MG63 (cell line): Measurements from ENCODE around the gene ZKSCAN1. TPM values are rescaled to one million over a fixed set of nuclear protein-coding genes. Genes with fewer than 3 reads are reported as not detected.
"Not testable (repeated sequence)": the region's sequence is repeated elsewhere in the genome, so short reads cannot be mapped to it uniquely, and the experiment has no call there.

Experiments used
- DNase-seq: peaks from one replicate; pipeline ENCODE4 v3.0.0-alpha.2; 2020
- H3K27me3 ChIP-seq: fragments of 250-450 bp; sonication (Bioruptor Pico); 2 replicates; pipeline ENCODE4 v1.5.1; 2020; ENCODE audit warnings: mild to moderate bottlenecking, moderate library complexity
- H3K36me3 ChIP-seq: fragments of 250-450 bp; sonication (Bioruptor Pico); 2 replicates; pipeline ENCODE4 v1.5.1; 2020; ENCODE audit warnings: mild to moderate bottlenecking, moderate library complexity
- H3K4me3 ChIP-seq: fragments of 250-450 bp; sonication (Bioruptor Pico); 2 replicates; pipeline ENCODE4 v1.5.1; 2020; ENCODE audit warnings: mild to moderate bottlenecking, moderate library complexity
- H3K9me3 ChIP-seq: fragments of 250-450 bp; sonication (Bioruptor Pico); 2 replicates; pipeline ENCODE4 v1.5.1; 2020; ENCODE audit warnings: mild to moderate bottlenecking, moderate library complexity
- total RNA-seq: library from RNA; depleted of rRNA; stranded (reverse); fragments of >200 nt; shearing (Covaris generic); gene quantifications from 2 replicates; pipeline ENCODE4 v1.2.3, GENCODE V29; 2014; ENCODE audit warnings: low replicate concordance; rRNA removed

Gene ZKSCAN1
- 8.6 and 14.5 TPM in 2 replicates for total RNA-seq

DNA sequence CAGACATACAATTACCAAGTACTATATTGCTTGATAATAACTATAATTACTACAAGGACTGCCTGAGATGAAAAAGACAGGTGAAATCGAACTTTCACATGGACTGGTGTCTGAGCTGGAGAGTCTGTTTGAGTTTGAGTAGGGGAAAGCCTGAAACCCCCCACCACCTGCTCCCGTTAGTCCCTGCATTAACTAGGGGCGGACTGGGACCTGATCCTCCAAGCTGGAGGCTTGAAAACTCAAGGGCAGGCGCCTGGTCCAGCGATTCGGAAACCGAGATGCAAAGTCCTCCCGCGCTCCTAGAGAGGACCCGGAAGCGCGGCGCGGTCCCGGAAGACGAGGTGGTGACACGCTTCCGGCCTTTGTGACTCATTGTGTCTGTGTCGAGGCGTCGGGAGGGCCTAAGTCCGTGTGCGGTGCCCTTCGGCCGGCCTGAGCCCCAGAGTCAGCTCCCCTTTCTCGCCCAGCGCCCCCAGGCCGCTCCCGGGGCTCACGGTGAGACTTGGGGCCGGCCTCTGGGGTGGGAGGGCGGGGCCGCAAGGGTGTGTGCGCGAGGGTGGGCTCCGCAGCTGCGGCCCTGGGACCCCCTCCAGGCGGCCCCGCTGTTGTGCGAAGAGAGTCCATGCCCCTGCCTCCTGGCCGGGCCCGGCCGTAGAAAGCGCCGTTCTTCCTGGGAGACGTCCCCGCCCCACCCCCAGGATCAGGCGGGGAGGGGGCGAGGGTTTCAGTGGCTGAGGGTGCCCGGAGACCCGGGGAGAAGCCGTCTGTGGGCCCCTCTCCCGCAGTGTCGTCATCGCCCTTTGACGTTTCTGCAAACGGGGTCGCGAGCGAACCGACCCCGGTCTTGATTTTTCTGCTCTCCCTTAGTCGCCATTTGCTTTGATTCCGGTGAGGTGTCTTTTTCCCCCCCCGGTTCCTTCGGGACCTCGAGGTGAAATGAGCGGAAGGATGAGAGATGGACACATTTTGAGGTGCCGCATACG lies at the start of gene ZKSCAN1:
Gene ZKSCAN1 (plus strand): TSS at position 365 of the 983 bp plus-strand sequence. CDS start 7,911 bp downstream, outside the sequence.
- DNase-seq: peak; percentile 84

DNA sequence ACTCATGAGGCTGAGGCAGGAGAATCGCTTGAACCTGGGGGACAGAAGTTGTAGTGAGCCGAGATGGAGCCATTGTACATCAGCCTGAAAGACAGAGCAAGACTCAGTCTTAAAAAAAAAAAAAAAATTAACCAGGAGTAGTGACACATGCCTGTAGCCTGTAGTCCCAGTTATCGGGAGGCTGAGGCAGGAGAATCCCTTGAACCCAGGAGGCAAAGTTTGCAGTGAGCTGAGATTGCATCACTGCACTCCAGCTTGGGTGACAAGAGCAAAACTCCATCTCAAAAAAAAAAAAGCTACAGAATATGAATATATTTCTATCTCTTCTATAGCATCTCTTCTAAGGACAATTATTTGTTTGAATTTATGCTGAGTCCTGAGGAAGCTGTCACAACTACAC lies 46.1 kb upstream of the ZKSCAN1 start:
- no peak for DNase-seq
- Histone ChIP-seq H3K36me3 (no peaks in the 10 kb centered on the region), H3K9me3 (no peaks in the 10 kb centered on the region), H3K4me3 (no peak overlapping the region), H3K27me3 (no peaks in the 10 kb centered on the region)

More for the DNA sequence above, at the start of gene ZKSCAN1:
- H3K9me3 ChIP-seq: no peaks in the 10 kb centered on the region
- H3K36me3 ChIP-seq: no peaks in the 10 kb centered on the region
- peak within 1 kb of the TSS; percentile 80 for H3K4me3 ChIP-seq
- H3K27me3 ChIP-seq: no peaks in the 10 kb centered on the region

DNA sequence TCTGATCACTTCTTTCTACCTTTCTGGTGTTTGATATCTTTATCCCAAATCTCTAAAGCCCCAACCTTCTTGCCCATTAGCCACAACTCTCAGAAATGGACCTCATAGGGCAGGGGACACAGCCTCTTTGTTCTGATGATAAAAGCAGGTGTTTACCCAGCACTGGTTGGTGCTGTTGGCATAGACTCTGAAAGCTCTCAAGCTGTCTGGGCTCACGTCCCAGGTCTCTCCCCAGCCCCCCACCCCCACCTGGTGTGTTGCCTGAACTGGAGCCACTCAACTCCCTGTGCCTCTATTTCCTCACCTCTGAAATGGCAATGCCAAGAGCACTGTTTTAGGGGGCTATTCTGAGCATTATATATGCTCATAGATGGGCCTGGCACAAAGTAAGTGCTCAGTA lies 45.6 kb upstream of the ZKSCAN1 start:
- not testable (repeated sequence) for H3K36me3 ChIP-seq, H3K9me3 ChIP-seq, H3K4me3 ChIP-seq, H3K27me3 ChIP-seq, DNase-seq

DNA sequence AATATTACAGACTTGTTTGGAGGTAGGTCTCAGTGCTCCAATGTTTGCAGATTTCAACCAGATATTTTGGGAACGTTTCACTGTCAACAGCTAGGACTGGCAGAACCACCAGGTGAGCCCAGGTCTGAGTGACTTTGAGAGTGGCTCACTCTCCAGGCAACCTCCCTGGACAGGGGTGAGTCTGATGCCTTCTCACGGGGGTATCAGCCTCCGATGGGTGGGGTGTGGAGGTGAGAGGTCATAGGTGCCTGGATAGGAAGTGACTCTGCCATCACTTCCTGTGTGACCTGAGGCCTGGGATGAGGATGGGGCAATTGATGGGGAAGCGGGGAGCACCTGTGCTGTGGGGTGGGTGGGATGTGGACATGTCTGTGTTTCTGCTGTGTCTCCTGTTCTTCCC lies 44.2 kb upstream of the ZKSCAN1 start:
- Histone ChIP-seq H3K4me3 (no peak overlapping the region), H3K36me3 (no peaks in the 10 kb centered on the region), H3K9me3 (no peaks in the 10 kb centered on the region), H3K27me3 (no peaks in the 10 kb centered on the region; the same call in 1 of the 2 replicates)
- no peak for DNase-seq

DNA sequence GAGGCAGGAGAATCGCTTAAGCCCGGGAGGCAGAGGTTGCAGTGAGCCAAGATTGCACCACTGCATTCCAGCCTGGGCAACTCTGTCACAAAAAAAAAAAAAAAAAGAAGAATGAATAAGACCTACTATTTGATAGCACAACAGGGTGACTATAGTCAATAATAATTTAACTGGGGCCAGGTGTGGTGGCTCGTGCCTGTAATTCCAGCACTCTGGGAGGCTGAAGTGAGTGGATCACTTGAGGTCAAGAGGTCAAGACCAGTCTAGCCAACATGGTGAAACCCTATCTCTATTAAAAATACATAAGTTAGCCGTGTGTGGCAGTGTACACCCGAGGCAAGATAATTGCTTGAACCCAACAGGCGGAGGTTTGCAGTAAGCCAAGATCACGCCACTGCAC lies 41.6 kb upstream of the ZKSCAN1 start:
- not testable (repeated sequence) for H3K4me3 ChIP-seq, H3K36me3 ChIP-seq, DNase-seq, H3K9me3 ChIP-seq, H3K27me3 ChIP-seq

DNA sequence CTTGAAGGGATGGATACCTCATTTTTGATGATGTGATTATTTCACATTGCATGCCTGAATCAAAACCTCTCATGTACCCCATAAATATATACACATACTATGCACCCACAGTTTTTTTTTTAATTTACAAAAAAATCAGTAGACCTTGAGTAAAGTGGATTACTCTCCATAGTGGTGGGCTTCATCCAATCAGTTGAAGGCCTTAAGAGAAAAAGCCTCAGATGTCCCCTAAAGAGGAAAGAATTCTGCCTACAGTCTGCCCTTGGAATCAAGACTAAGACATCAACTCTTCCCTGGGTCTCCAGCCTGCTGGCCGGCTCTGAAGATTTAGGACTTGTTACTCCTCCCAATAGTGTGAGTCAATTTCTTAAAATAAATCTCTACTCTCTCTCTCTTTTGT lies 40.7 kb upstream of the ZKSCAN1 start:
- Histone ChIP-seq H3K27me3 (no peaks in the 10 kb centered on the region; the same call in 1 of the 2 replicates), H3K4me3 (no peak overlapping the region), H3K9me3 (no peaks in the 10 kb centered on the region), H3K36me3 (no peaks in the 10 kb centered on the region)
- no peak for DNase-seq

DNA sequence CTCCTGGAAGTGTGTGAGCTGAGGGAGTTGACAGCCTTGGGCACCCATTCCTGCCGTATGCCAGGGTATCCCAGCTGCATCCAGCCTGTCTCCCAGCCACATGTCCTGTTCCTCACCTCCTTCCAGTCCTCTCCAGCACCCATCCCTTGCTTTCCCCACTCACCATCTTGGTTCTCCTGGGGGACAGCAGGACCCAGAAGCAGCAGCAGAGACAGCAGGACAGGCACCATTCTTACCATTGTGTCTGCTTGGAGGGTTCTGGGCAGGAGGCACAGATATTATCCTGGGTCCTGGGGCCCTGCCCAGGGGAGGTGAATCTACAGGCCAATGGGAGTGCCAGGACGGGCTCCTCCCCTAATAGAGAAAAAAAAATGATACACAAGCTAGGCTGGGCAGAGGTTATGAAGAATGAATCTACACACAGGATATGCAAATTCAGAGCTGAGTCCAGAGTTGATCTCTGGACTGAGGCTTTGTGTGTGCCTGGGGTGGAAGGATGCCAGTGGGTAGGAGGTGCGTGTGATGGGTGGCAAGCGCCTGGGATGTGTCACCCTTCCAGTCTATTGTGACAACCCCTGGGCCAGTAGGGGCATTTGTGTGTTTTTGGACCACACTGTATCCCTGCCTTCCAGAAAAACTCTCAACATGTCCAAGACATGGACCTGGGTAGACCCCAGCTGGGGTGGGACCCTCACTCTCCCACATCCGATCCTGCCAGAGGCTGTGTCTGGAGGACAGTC lies 39.4 kb upstream of the ZKSCAN1 start, which contains the start of gene AZGP1:
Gene AZGP1 (minus strand): TSS at position 250 of the 740 bp plus-strand sequence. CDS start 11 bp downstream, at position 239.
- H3K9me3 ChIP-seq: no peaks in the 10 kb centered on the region
- H3K27me3 ChIP-seq: no peaks in the 10 kb centered on the region; the same call in 1 of the 2 replicates
- DNase-seq: peak; percentile 37
- H3K4me3 ChIP-seq: no peak within 1 kb of the TSS
- H3K36me3 ChIP-seq: no peaks in the 10 kb centered on the region

DNA sequence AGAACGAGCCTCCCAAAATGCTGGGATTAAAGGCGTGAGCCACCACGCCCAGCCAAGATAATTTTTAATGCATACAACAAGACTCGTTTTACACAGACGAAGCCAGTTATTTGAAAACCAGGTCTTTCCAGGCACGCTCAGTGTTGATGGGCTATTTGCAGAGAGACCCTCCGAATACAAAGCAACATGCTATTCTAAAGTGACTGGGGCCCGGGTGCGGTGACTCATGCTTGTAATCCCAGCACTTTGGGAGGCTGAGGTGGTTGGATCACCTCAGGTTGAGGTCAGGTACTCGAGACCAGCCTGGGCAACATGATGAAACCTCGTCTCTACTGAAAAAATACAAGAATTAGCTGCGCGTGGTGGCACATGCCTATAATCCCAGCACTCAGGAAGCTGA lies 38.8 kb upstream of the ZKSCAN1 start:
- no peak for DNase-seq
- no peaks in the 10 kb centered on the region for H3K36me3 ChIP-seq
- no peaks in the 10 kb centered on the region; the same call in 1 of the 2 replicates for H3K27me3 ChIP-seq
- no peaks in the 10 kb centered on the region for H3K9me3 ChIP-seq
- no peak overlapping the region for H3K4me3 ChIP-seq

DNA sequence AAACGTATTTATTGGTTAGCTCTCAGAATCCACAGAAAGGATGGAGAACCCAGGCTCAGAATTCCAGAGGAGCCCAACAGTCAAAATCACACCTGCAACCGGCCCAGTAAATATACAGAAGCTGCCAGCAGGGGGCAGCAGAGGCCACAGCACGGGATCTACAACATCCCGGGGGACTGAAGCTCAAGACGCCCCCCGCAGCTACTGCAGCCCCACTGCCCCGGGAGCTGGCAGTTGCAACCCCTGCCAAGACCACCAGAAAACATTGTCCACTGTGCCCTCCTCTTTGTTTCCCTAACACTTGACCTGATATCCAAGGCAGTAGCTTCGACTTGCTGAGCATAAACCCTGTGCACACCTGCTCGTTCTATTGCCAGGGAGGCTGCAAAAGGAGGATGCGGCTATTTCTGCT lies 35.6 kb upstream of the ZKSCAN1 start:
- not testable (repeated sequence) for H3K27me3 ChIP-seq, H3K36me3 ChIP-seq, H3K9me3 ChIP-seq, H3K4me3 ChIP-seq, DNase-seq

DNA sequence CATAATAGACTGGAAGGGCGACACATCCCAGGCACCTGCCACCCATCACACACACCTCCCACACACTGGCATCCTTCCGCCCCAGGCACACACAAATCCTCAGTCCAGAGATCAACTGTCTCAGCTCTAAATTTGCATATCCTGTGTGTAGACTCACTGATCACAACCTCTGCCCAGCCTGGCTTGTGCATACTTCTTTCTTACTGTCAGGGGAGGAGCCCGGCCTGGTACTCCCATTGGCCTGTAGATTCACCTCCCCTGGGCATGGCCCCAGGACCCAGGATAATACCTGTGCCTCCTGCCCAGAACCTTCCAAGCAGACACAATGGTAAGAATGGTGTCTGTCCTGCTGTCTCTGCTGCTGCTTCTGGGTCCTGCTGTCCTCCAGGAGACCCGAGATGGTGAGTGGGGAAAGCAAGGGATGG lies 34.9 kb upstream of the ZKSCAN1 start:
- not testable (repeated sequence) for DNase-seq, H3K36me3 ChIP-seq, H3K9me3 ChIP-seq, H3K27me3 ChIP-seq, H3K4me3 ChIP-seq

DNA sequence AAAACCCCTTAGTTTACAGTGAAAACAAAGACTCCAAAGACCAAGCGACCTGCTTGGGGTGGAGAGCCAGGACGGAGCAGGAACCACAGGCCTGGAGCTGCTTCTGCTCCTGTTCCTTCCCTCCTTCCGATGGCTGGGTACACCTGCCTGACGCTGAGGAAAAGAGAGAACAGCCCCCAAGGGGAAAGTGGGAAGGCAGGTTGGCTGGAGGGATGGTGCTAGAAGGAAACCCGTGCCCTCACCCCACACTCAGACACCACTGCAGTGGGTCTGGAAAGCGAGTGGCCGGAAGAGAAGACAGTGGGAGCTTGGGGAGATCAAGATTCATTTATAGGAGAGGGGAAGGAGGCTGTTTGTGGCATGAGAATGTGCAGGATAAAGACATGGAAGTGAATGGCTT lies 34.3 kb upstream of the ZKSCAN1 start:
- not testable (repeated sequence) for DNase-seq, H3K4me3 ChIP-seq, H3K9me3 ChIP-seq, H3K27me3 ChIP-seq, H3K36me3 ChIP-seq

DNA sequence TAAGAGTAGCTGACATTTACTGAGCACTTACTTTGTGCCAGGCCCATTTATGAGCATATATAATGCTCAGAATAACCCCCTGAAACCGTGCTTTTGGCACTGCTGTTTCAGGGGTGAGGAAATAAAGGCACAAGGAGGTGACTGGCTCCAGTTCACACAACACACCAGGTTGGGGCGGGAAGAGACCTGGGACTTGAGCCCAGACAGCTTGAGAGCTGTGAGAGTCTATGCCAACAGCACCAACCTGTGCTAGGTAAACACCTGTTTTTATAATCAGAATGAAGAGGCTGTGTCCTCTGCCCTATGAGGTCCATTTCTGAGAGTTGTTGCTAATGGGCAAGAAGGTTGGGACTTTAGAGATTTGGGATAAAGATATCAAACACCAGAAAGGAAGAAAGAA lies 30.8 kb upstream of the ZKSCAN1 start:
- DNase-seq: no peak
- H3K9me3 ChIP-seq: no peaks in the 10 kb centered on the region
- H3K4me3 ChIP-seq: no peak overlapping the region
- no peaks in the 10 kb centered on the region for H3K27me3 ChIP-seq
- no peaks in the 10 kb centered on the region for H3K36me3 ChIP-seq

DNA sequence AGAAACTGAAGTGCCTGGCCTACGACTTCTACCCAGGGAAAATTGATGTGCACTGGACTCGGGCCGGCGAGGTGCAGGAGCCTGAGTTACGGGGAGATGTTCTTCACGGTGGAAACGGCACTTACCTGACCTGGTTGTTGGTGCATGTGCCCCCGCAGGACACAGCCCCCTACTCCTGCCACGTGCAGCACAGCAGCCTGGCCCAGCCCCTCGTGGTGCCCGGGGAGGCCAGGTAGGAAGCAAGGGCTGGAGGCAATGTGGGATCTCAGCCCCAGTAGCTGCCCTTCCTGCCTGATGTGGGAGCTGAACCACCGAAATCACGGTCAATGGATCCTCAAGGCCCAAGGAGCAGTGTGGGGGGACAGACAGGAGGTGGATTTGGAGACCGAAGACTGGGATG lies 28.1 kb upstream of the ZKSCAN1 start:
- H3K4me3 ChIP-seq, H3K27me3 ChIP-seq, H3K36me3 ChIP-seq, DNase-seq, H3K9me3 ChIP-seq: not testable (repeated sequence)

DNA sequence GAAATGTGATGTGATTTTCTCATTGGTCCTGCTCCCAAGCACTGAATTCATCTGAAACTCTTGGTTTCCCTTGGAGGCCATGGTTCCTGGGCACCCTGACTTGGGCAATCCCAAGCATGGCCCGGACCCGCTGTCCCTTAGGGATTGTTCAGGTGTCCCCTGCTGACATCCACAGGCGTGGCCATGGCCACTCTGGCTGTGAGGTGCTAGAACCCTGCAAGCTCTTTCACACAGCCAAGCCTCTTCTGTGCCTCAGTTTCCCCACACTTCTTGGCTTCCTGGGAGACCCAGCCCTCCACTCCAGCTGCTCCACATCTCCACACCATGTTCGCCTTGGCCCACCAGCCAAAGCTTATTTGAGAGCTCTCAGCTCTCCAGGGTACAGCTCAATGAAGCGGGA lies 27.6 kb upstream of the ZKSCAN1 start:
- Histone ChIP-seq H3K27me3 (no peaks in the 10 kb centered on the region), H3K36me3 (no peaks in the 10 kb centered on the region), H3K4me3 (no peak overlapping the region), H3K9me3 (no peaks in the 10 kb centered on the region)
- no peak for DNase-seq

DNA sequence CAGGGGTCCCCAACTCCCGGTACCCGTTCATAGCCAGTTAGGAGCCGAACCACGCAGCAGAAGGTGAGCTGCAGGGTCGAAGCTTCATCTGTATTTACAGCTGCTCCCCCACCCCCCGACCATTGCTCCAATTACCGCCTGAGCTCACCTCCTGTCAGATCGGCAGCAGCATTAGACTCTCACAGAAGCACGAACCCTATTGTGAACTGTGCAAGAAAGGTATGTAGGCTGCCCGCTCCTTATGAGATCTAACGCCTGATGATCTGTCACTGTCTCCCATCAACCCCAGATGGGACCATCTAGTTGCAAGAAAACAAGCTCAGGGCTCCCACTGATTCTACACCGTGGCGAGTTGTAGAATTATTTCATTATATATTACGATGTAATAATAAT lies 24.9 kb upstream of the ZKSCAN1 start:
- Histone ChIP-seq H3K36me3 (no peaks in the 10 kb centered on the region), H3K4me3 (no peak overlapping the region), H3K27me3 (no peaks in the 10 kb centered on the region), H3K9me3 (no peaks in the 10 kb centered on the region)
- DNase-seq: no peak

DNA sequence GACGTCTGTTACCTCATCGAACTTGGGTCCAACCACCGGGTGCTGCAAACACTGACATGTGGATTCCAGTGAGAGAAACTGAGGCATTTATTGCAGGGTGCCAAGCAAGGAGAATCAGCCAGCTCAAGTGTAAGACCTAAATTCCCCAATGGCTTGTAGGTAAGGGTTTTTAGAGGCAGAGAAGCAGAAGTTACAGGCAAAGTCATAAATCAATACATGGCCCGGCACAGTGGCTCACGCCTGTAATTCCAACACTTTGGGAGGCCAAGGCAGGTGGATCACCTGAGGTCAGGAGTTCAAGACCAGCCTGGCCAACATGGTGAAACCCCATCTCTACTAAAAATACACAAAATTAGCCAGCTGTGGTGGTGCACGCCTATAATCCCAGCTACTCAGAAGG lies 23.9 kb upstream of the ZKSCAN1 start:
- H3K4me3 ChIP-seq, H3K27me3 ChIP-seq, H3K36me3 ChIP-seq, DNase-seq, H3K9me3 ChIP-seq: not testable (repeated sequence)

DNA sequence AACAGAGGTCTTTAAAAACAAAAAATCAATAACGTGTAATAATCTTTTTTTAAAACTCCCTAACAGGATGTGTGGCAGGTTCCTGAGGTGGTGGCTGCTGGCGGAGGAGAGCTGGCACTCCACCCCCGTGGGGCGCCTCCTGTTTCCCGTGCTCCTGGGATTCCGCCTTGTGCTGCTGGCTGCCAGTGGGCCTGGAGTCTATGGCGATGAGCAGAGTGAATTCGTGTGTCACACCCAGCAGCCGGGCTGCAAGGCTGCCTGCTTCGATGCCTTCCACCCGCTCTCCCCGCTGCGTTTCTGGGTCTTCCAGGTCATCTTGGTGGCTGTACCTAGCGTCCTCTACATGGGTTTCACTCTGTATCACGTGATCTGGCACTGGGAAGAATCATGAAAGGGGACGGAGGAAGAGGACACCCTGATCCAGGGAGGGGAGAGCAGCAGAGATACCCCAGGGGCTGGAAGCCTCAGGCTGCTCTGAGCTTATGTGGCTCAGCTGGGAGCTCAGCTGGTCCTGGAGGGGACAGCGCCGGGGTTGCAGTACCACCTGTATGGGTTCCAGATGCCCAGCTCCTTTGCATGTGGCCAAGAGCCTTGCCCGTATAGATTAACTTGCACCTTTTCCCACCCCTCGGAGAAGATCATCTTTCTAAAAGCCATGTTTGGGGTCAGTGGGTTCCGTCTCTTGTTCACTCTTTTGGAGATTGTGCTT lies 22.9 kb upstream of the ZKSCAN1 start:
- no peak for DNase-seq
- Histone ChIP-seq H3K9me3 (no peaks in the 10 kb centered on the region), H3K4me3 (no peak overlapping the region), H3K36me3 (no peaks in the 10 kb centered on the region), H3K27me3 (no peaks in the 10 kb centered on the region)
